ENCODE measurements around the gene AFG3L2.

Gene AFG3L2

DNA sequence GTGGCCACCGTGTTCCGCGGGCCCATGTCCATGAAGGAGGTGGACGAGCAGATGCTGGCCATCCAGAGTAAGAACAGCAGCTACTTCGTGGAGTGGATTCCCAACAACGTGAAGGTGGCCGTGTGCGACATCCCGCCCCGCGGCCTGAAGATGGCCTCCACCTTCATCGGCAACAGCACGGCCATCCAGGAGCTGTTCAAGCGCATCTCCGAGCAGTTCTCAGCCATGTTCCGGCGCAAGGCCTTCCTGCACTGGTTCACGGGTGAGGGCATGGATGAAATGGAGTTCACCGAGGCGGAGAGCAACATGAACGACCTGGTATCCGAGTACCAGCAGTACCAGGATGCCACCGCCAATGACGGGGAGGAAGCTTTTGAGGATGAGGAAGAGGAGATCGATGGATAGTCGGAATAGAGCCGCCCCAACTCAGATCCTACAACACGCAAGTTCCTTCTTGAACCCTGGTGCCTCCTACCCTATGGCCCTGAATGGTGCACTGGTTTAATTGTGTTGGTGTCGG is 51.2 kb downstream of the AFG3L2 start:
- no peak for DNase-seq (ENCODE audit: low spot score)

DNA sequence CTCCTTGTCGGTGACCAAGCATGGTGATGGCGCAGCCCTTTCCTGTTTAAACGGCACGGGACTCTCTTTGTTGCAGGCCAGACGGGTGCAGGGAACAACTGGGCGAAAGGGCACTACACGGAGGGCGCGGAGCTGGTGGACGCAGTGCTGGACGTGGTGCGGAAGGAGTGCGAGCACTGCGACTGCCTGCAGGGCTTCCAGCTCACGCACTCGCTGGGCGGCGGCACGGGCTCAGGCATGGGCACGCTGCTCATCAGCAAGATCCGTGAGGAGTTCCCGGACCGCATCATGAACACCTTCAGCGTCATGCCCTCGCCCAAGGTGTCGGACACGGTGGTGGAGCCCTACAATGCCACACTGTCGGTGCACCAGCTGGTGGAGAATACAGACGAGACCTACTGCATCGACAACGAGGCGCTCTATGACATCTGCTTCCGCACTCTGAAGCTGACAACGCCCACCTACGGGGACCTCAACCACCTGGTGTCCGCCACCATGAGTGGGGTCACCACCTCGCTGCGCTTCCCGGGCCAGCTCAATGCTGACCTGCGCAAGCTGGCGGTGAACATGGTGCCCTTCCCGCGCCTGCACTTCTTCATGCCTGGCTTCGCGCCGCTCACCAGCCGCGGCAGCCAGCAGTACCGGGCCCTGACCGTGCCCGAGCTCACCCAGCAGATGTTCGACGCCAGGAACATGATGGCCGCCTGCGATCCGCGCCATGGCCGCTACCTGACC is 51.9 kb downstream of the AFG3L2 start:
- no peak for DNase-seq (ENCODE audit: low spot score)

DNA sequence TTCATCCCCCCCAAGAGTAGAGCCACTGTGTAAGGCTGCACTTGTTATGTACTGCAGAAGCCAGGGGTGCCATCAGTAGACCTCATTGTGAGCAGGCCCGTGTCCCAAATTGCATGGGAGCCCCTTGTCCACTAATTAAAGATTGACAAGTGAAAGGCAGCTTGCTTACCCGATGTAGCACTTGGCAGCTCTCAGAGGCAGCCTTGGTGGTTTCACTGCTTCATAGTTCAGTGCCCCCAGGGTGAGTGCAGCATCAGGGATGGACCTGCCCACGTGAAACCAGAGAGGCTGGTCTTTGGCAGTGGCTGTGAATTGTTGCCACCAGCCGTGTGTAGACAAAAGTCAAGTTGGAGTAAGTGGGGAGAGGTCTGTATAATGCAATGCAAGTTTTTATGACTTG is 55.7 kb downstream of the AFG3L2 start:
- no peak for DNase-seq (ENCODE audit: low spot score)

DNA sequence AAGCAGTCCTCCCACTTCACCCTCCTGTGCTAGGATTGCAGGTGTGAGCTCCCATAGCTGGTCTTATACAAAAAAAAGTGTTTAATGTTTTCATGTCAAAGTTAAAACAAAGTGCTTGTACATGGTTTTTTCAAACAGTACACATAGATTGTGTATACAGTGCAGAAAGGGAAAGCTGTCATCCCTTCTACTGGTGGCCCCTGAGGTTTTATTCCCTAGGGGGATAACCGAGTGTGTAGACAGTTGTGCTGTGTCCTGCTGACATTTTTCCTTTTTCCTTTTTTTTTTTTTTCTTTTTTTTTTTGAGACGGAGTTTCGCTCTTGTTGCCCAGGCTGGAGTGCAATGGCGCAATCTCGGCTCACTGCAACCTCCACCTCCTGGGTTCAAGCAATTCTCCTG is 58.2 kb downstream of the AFG3L2 start:
- no peak for DNase-seq (ENCODE audit: low spot score)

DNA sequence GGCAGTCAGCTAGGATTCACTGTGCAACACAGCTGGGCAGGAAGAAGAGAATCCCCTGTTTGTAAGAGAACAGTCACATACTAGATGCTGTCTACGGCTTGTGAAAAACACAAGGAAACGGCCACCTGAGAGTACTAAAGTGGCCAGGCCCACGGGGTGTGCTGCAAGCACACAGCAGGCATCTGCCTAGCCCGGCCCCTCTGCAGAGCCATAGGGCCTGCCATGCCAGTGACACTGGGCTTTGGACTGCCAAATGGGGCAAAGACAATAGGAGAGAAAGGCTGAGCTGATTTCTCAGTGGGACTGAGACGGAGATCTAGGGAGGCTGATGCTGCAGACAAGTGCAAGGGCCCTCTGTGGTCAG is 58.7 kb downstream of the AFG3L2 start:
- no peak for DNase-seq (ENCODE audit: low spot score)

DNA sequence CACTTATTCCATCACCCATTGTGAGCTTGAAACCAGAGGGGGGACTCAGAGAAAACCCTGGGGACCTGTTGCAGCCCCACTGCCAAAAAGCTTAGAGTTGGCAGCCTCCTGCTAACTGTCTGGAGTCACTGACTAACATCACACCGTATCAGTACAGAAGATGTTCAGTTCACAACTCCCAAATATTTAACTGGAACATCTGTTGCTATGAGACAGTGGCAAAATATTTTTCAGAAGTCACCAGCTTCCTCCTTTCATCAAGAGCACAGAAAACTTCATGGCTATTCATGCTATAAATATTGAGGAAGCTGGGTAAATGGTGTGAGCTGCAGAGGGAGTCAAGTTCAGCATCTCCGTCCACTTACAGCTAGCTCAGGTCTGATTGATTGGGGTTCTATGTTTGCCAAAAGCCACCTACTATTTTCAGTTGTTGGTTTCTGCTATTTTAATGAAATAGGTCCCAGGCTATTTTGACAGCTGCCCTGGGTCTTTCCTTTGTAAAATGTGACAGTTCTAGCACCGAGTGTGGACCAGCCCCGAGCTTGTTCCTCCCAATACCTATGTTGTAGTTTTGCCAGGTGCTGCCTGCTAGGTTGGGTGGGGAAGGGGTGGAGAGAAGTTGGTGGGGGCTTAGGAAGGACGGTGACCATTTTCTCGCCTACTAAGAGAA is 59.2 kb downstream of the AFG3L2 start:
- DNase-seq (ENCODE audit: low spot score): no peak

DNA sequence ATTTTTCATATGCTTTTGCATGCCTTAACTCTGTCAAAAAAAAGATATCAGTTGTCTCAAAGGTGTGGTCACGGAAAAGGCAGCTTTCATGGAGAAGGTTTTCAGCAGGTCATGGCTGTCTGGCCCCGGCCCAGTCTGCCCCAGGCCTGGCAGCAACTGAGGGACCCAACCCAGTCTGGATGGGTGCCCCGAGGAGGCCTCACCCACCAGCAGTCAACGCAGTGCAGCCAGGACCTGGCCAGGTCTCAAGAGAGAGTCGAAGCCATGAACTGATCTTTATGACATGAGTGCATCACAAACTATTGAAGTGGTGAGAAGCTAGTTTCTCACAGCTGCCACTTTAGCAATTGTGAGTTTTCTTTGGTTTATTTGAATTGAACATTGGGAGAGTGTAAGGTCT is 61.1 kb downstream of the AFG3L2 start:
- no peak for DNase-seq (ENCODE audit: low spot score)

DNA sequence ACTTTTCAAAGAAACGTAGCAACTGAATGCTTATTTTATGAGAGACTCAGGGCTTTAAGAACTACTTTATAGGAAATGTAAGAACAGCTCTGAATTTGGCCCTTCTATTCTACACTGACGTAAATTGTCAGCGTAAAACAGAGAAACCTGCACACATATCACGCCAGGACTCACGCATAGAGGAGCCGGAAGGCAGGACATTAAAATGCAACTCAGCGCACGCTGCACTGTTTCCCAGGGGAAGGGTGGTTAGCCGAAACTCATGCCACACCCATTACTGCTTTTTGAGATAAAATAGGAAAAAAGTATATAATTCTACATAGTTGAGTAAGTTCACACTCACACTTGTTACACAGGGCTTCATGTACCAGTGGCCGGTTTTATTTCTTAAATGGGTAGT is 61.5 kb downstream of the AFG3L2 start:
- no peak for DNase-seq (ENCODE audit: low spot score)

DNA sequence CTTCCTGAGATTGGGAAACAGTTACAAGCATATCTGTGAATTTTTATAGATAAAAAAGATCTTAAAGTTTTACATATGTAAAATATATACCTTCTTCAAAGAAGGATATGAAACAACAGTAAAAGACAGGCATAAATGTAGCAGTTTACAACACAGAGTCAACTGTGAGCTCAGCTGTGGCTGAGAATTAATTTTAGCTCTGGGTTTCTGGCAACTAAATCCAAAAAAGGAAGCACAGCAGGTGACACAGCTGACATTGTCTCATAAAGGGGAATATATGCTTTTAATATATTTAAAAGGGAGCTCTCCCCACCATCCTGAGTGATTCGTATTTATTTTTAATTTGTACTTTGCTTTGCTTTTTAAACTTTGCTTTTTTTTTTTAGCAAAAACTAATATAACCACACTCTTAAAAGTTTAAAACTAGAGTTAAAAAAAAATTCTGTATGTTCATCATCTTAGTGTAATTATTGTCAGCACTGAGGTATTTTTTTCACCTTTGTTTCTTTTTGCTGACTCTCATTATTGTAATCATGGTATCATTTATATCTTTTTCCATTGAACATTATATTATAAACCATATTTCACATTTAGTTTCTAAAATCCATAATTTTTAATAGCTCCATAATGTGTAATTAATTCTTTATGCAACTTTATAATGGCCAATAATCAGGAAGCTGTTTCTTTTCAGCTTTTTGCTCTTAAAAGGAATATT is 62.3 kb downstream of the AFG3L2 start:
- no peak for DNase-seq (ENCODE audit: low spot score)

DNA sequence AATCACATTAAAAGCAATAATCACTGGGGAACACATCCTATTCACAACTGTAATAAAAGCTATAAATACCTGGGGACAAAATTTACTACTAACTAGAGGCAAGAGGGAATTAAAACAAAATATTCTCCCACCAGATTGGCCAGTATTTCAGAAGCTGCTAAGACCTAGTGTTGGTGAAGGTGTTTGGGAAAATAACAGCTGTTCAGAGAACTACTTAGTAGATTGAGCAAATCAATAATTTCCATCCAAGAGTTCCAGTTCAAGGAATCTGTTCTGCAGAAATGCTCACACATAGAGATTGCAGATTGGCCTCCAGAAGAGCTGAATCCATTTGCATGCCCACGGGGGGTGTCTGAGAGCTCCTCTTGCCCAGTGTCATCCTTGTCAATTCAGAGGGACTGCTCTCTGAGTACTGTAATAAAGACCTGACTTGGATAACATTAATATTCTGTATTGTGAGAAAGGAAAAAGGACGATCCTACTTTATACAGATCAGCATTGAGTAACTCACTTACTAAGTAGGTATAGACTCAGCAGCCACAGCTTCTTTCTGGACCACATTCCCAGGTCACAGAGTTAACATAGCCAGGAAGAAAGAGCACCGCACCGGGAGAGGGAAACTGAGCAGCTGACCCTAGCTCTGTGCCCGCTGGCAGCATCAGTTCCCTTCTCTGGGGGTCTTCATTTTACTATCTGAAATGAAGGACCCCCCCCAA is 63.3 kb downstream of the AFG3L2 start:
- DNase-seq (ENCODE audit: low spot score): no peak

DNA sequence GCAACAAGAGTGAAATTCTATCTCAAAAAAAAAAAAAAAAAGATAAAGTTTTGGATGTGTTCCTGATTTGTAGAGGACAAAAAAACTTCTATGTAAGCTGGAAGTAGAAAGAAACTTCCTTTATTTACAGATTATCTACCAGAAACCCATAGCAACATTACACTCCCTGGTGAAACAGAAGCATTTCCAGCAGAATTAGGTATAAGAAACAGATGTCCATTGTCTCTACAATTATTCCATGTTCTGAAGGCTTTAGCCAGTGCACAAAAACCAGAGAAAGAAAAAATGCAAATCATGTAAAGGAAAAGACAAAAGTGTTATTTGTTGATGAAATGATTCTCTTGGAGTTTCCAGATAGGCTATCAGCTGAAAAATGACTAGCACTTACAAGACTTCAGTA is 64.1 kb downstream of the AFG3L2 start:
- DNase-seq (ENCODE audit: low spot score): no peak

DNA sequence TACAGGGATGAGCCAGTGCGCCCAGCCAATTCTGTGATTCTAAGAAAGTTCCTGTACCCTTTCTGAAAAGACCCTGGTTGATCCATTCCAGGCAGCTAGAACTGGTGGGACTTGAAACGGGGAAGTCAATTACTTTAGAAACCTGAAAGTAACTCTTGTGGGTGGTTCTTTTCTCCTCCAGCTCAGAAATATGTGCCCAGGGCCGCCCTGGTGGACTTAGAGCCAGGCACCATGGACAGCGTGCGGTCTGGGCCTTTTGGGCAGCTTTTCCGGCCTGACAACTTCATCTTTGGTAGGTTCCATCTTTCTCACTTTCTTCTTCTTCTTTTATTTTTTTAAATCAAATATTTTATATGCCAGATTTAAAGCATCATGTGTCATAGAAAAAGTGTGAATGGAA is 66.3 kb downstream of the AFG3L2 start:
- no peak for DNase-seq (ENCODE audit: low spot score)

DNA sequence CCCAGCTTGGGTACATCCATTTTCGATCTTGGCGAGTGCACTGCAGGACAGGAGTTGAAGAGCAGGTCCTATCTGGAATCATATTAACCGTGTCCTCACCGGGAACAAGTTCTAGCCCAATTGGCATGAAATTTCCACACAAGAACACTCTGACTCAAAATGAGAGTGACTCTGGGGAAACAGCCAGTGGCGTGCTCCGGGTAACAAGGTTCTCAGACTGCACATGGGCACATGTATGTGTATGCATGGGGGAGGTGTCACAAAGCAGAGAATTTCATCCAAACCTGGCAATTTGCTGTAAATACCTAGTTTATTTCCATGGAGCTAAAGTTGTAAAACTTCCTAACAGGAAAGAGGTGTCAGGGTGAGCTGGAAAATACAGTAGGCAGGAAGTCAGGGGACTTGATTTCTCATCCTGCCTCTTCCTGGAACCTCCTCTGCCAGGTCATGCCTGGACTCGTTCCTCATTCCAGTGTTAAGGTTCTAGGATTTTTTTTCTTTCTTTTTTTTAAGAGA is 67.3 kb downstream of the AFG3L2 start:
- no peak for DNase-seq (ENCODE audit: low spot score)

DNA sequence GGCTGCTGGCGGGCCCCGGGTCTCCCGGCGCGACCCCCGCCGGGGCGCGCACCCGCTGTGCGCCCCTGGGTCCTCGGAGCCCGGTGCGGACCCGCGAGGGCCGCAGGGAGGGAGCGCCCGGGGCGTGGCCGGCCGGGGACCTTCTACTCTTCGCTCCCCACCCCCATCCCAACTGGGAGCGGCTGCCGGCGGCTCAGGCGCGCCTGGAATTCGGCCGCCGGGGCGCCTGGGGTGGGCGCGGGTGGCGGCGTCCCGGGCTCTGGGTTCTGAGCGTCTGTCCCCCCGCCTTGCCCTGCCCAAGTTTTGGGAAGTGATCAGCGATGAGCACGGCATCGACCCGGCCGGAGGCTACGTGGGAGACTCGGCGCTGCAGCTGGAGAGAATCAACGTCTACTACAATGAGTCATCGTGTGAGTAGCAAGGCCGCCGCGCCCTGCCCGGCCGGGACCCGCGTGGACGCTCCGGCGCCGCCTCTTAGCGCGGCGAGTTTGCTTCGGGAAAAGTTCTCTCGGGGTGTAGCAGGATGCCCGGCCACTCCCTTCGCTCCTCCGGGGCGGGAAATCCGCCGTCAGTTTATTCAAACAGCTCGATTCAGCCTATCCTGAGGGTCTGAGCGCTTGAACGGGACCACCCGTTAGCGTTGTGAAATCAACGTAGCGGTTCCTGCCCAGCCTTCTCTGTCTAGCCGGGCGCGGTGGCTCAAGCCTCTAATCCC is 68.5 kb downstream of the AFG3L2 start:
- peak; percentile 80 for DNase-seq (ENCODE audit: low spot score)

DNA sequence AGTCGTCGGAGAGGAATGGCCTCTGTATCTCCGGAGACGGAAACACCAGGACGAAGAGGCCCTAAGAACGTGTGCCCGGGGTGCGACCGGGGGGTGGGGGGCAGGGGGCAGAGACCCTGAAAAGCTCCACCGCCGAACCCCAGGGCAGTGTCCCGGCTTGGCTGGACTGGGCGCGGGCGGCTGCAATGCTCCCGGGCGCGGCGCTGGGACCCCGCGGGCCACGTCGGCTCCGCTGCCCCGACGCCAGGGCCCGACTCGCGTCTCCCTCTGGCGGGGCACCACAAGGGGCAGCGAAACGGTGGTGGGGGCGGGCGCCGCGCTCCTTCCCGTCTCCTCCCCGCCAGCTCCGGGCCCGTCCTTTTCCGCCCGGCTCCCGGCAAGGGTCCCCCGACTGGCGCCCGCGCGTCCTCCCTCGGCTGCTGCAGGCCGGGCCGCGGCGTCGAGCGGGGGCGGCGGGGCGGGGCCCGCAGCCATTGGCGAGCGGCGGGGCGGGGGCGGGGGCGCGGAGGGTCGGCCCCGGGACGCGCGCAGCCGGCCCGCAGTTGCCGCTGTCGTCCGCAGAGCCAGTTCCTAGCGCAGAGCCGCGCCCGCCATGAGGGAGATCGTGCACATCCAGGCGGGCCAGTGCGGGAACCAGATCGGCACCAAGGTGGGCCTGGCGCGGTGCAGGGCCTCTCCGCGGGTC is 69.2 kb downstream of the AFG3L2 start, which contains the start of gene TUBB6:
Gene TUBB6 (plus strand): TSS at position 541 of the 685 bp plus-strand sequence. CDS start 52 bp downstream, at position 593.
- peak; percentile 91 for DNase-seq (ENCODE audit: low spot score)

DNA sequence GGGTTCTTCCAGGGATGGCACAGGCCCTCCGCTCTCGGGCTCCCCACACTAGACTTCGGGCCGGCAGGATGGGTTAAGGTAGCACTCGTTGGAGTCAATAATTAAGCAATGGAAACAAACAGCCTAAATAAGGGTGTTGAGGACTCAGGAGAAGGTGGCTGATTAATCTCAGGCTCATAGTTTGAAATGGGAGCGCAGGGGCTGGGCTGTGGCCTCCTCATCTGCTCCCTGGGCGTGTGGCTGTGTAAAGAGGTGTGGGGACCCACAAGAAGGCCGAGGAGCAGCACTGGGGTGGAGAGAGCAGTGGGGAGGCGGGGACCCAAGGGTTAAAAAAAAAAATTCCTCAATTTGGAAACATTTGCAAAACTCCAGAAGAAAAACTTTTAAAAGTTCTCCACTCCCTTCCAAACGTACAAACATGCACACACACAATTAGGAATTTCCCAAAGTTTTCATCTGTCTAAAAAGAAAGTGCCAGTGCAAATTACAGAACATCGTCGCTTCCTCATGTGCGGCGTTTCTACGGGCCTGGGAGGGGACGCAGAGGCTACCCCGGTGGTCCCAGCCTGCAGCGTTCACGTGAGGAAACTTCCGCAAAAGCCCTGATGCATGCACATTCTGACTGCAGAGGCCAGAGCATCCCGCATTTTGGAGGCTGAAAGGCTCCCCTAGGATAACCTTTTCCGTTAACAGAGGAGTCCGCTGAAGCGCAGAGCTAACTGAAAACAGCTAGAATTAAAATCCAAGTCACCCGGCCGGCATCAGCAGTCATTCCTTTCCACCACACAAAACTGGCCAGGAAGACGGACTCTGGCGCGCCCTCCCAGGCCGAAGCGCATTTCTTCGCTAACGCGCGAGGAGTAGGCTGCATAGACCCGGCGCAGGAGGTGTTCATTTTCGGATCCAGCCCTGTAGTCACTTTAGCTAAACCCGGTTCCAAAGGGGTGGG is 70.0 kb downstream of the AFG3L2 start:
- DNase-seq (ENCODE audit: low spot score): peak; percentile 71

DNA sequence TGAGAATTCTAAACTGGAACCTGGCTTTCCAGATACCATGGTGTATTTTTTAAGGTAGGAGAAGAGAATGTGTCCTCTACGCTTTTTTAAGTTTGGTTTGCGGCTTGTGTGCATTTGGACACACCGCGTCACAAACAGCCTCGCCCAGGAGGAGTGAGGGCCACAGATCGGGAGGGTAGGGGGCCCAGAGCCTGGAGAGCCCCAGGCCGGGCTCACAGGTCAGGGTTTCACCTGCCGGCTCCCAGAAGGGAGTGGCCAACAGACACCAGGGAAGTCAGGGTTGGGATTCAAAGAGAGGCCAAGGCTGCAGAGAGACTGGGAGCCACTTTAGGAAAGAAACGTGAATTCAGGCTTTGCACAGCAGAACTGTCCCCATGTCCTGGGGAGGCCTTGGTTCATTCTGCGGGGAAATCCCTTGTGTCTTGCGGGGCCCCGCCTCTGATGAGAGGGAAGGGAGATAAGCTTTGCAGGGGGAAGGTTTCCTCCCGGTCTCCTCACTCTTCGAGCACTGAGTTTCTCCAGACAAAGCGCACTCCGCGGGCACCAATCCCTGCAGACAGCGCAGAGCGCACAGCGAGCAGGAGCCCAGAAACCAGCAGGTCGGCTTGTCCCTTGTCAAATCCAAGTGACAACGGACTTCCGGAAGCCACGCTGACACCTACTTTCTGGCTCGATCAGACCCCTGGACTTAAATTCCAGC is 70.9 kb downstream of the AFG3L2 start:
- DNase-seq (ENCODE audit: low spot score): no peak

DNA sequence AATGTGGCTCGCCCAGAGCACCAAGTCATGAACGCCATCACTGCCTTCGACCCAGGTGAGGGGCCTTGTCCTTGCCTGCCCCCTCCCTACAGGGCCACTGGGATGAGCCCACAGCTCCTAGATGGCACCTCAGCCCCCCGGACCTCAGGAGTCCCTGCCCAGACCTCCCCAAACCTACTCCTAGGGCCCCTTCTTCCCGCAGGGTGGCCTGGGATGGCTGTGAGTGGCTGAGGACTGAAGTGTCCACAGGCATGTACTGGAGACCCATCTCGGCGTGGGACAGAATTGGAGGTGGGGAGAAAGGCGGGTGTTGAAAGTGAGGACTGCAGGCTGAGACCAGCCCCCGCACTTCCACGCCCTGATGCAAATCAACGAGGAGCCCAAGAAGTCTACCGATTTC is 71.8 kb downstream of the AFG3L2 start:
- no peak for DNase-seq (ENCODE audit: low spot score)
